AG10803 (cell line): ENCODE results near the gene FPR3.

Experiments
- DNase-seq: peaks from one replicate; pipeline ENCODE4 v3.0.0; 2010; ENCODE audit warnings: low read depth
- H3K4me3 ChIP-seq: 2 replicates; pipeline ENCODE4 v1.5.1; 2011; ENCODE audit warnings: mild to moderate bottlenecking, low read length, control low read depth
- CTCF ChIP-seq: conservative IDR thresholded peaks from 2 replicates; pipeline ENCODE4 v1.5.1; 2011; ENCODE audit warnings: mild to moderate bottlenecking, low read length, control low read depth, inconsistent platforms

FPR3 gene

DNA sequence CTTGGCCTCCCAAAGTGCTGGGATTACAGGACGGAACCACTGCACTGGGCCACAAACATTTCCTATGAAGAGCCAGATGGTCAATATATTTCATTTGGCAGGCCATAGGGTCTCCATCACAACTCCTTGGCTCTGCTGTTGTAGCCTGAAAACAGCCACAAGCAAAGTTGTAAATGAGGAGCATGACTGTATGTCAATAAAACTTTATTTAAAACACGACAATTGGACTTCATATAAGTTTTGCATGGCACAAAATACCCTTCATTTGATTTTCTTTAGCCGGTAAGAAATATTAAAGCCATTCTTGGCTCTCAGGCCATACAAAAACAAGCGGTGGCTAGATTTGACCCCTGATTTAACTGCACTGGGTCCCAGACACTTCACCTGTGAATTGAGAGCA, 40.2 kb upstream of the FPR3 start:
- no peak overlapping the region for H3K4me3 ChIP-seq
- DNase-seq = no peak
- TF ChIP-seq CTCF = no peak

GRCh38 chr19:51755571-51755970, 39.4 kb upstream of the FPR3 start:
- no peak overlapping the region for H3K4me3 ChIP-seq
- TF ChIP-seq CTCF = no peak
- no peak for DNase-seq

GRCh38 chr19:51760697-51761356, 34.1 kb upstream of the FPR3 start, which contains the start of gene FPR2:
TSS of gene FPR2 (plus strand) at chr19:51761180. CDS start at chr19:51768659, 7,479 bp downstream.
- no peak for TF ChIP-seq CTCF
- no peak for DNase-seq
- H3K4me3 ChIP-seq = no peak within 1 kb of the TSS

DNA sequence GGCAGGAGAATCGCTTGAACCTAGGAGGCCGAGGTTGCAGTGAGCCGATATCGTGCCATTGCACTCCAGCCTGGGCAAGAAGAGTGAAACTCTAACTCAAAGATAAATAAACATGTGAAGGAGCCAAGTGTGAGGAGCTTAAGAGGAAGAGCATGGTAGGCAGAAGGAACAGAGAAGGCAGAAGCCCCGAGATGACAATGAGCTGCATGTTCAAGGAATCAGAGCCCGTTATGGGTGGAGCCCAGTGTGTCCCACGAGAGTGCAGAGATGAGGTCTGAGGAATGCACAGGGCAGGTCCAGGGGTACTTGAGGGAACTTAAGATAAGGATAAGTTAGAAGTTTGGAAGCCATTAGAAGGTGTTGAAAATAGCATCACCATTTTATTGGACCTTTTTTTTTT, 33.3 kb upstream of the FPR3 start:
- DNase-seq = no peak
- no peak for TF ChIP-seq CTCF
- no peak overlapping the region for H3K4me3 ChIP-seq

- DNase-seq = no peak
- no peak for TF ChIP-seq CTCF
- H3K4me3 ChIP-seq = no peak overlapping the region
Measured at GRCh38 chr19:51765086-51765485, 29.9 kb upstream of the FPR3 start.

GRCh38 chr19:51766461-51766860, 28.5 kb upstream of the FPR3 start:
- no peak for TF ChIP-seq CTCF
- no peak for DNase-seq
- no peak overlapping the region for H3K4me3 ChIP-seq

- H3K4me3 ChIP-seq = no peak overlapping the region
- DNase-seq = no peak
- no peak for TF ChIP-seq CTCF
Measured at GRCh38 chr19:51771376-51772130, 23.4 kb upstream of the FPR3 start.
